ENCODE measurements around the gene AP1B1. TPM values are rescaled to one million over a fixed set of nuclear protein-coding genes. Genes with fewer than 3 reads are reported as not detected.

AP1B1 gene
- total RNA-seq (2021) (68.9 to 77.9 TPM (median 71.6 TPM) in 3 replicates), Bru-seq, nascent RNA (percentile 51 among the genes with signal in this experiment)
- long read RNA-seq, experiment 1, full-length matches to known transcripts = 231 of 336 reads
- long read RNA-seq, experiment 1, partial matches to known transcripts = 66 of 336 reads
- long read RNA-seq, experiment 1, other reads (novel, unspliced or antisense) = 39 of 336 reads
- long read RNA-seq, experiment 2, full-length matches to known transcripts = 19 of 91 reads
- long read RNA-seq, experiment 2, partial matches to known transcripts = 61 of 91 reads
- long read RNA-seq, experiment 2, other reads (novel, unspliced or antisense) = 11 of 91 reads
- long read RNA-seq, experiment 3, full-length matches to known transcripts = 1 of 4 reads
- long read RNA-seq, experiment 3, partial matches to known transcripts = 2 of 4 reads
- long read RNA-seq, experiment 3, other reads (novel, unspliced or antisense) = 1 of 4 reads

DNA sequence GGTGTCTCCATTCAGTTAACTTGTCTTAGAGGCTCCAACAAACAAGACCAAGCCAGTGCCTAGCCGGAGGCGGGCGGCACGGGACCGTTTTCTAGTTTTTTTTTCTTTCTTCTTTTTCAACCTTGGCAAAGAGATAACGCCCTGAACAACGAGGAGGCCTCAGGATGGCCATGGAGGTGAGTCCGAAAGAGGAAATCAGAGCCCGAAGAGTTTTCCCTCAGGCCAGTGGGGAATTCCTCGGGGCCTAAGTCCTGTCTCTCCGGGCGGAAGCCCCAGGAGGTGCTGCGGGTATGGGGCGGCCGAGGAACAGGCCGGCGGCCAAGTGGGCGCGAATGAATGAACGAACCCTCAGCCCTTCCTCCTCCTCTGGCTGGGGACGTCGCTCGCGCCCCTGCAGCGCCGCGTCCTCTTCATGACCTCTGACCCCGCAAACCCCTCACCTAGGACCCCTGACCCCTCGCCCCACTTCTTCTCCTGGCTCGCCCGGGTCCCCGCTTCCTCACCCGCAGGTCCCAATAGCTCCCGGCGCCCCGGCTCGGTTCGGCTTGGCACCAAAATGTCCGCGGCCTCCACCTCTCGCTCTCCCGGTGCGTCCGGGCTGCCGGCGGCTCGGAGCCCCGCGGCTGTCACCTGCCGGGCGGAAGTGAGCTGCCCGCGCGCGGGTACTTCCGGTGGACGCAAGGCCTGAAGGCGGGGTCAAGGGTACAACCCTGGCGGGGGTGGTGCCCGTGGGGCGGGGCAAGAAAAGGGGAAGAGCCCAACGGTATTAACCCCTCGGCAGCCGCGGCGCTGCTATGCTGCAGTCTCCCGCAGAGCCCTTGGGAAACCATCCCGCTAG is at the start of gene AP1B1:
Gene AP1B1, minus strand, starts transcription at position 650 of the 838 bp plus-strand sequence. CDS start 21,327 bp downstream, outside the sequence.
- Mint-ChIP-seq H3K4me3 (peak within 1 kb of the TSS; percentile 83), H3K36me3 (no peaks in the 10 kb centered on the region), H3K4me1 (peaks cover 8% of the 10 kb centered on the region), H3K9me3 (no peaks in the 10 kb centered on the region), H3K27ac (peak within 1 kb of the TSS; percentile 57), H3K27me3 (ENCODE audit: low read depth) (no peaks in the 10 kb centered on the region)
- DNase-seq (ENCODE audit: low spot score) = peak; percentile 97
- peak; percentile 98 for ATAC-seq
- ChIA-PET POLR2A (no interaction called here), CTCF (interaction anchor here (0.8 to 1.5 kb wide), 6 partner anchors 75 to 165 kb away, joined by 3 to 8 read pairs (median 5); partner anchors contain the start of genes NEFH and THOC5)
- TF ChIP-seq SOX15 (CRISPR knock-in tag; IDR thresholded peaks at IDR 0.05) = no peak
- TF ChIP-seq IRF2 (CRISPR knock-in tag; IDR thresholded peaks at IDR 0.05; ENCODE audit: borderline replicate concordance, low read depth) = no peak
- TF ChIP-seq ZNF232 (CRISPR knock-in tag; IDR thresholded peaks at IDR 0.05) = no peak
- no peak for TF ChIP-seq TP53 (CRISPR knock-in tag; IDR thresholded peaks at IDR 0.05)
- TF ChIP-seq, protein P1, sequence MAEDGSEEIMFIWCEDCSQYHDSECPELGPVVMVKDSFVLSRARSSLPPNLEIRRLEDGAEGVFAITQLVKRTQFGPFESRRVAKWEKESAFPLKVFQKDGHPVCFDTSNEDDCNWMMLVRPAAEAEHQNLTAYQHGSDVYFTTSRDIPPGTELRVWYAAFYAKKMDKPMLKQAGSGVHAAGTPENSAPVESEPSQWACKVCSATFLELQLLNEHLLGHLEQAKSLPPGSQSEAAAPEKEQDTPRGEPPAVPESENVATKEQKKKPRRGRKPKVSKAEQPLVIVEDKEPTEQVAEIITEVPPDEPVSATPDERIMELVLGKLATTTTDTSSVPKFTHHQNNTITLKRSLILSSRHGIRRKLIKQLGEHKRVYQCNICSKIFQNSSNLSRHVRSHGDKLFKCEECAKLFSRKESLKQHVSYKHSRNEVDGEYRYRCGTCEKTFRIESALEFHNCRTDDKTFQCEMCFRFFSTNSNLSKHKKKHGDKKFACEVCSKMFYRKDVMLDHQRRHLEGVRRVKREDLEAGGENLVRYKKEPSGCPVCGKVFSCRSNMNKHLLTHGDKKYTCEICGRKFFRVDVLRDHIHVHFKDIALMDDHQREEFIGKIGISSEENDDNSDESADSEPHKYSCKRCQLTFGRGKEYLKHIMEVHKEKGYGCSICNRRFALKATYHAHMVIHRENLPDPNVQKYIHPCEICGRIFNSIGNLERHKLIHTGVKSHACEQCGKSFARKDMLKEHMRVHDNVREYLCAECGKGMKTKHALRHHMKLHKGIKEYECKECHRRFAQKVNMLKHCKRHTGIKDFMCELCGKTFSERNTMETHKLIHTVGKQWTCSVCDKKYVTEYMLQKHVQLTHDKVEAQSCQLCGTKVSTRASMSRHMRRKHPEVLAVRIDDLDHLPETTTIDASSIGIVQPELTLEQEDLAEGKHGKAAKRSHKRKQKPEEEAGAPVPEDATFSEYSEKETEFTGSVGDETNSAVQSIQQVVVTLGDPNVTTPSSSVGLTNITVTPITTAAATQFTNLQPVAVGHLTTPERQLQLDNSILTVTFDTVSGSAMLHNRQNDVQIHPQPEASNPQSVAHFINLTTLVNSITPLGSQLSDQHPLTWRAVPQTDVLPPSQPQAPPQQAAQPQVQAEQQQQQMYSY (CRISPR knock-in tag; IDR thresholded peaks at IDR 0.05) = no peak
- no peak for TF ChIP-seq ZNF671 (CRISPR knock-in tag; IDR thresholded peaks at IDR 0.05)
- TF ChIP-seq CREB1 (CRISPR knock-in tag; IDR thresholded peaks at IDR 0.05) = no peak
- no peak for TF ChIP-seq ZNF263 (CRISPR knock-in tag; IDR thresholded peaks at IDR 0.05; ENCODE audit: low read depth)
- TF ChIP-seq, protein P2, sequence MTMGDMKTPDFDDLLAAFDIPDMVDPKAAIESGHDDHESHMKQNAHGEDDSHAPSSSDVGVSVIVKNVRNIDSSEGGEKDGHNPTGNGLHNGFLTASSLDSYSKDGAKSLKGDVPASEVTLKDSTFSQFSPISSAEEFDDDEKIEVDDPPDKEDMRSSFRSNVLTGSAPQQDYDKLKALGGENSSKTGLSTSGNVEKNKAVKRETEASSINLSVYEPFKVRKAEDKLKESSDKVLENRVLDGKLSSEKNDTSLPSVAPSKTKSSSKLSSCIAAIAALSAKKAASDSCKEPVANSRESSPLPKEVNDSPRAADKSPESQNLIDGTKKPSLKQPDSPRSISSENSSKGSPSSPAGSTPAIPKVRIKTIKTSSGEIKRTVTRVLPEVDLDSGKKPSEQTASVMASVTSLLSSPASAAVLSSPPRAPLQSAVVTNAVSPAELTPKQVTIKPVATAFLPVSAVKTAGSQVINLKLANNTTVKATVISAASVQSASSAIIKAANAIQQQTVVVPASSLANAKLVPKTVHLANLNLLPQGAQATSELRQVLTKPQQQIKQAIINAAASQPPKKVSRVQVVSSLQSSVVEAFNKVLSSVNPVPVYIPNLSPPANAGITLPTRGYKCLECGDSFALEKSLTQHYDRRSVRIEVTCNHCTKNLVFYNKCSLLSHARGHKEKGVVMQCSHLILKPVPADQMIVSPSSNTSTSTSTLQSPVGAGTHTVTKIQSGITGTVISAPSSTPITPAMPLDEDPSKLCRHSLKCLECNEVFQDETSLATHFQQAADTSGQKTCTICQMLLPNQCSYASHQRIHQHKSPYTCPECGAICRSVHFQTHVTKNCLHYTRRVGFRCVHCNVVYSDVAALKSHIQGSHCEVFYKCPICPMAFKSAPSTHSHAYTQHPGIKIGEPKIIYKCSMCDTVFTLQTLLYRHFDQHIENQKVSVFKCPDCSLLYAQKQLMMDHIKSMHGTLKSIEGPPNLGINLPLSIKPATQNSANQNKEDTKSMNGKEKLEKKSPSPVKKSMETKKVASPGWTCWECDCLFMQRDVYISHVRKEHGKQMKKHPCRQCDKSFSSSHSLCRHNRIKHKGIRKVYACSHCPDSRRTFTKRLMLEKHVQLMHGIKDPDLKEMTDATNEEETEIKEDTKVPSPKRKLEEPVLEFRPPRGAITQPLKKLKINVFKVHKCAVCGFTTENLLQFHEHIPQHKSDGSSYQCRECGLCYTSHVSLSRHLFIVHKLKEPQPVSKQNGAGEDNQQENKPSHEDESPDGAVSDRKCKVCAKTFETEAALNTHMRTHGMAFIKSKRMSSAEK (CRISPR knock-in tag; IDR thresholded peaks at IDR 0.05; ENCODE audit: borderline replicate concordance) = no peak
- TF ChIP-seq RORB (CRISPR knock-in tag; IDR thresholded peaks at IDR 0.05) = no peak
- TF ChIP-seq, protein P3, sequence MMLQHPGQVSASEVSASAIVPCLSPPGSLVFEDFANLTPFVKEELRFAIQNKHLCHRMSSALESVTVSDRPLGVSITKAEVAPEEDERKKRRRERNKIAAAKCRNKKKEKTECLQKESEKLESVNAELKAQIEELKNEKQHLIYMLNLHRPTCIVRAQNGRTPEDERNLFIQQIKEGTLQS (CRISPR knock-in tag; conservative IDR thresholded peaks at IDR 0.05) = no peak
- no peak for TF ChIP-seq EMX1 (CRISPR knock-in tag; IDR thresholded peaks at IDR 0.05)
- TF ChIP-seq SMAD3 (CRISPR knock-in tag; IDR thresholded peaks at IDR 0.05; ENCODE audit: borderline replicate concordance) = no peak
- TF ChIP-seq CREM (CRISPR knock-in tag; IDR thresholded peaks at IDR 0.05) = 0 out of 2 replicates have a peak, but pooled peaks have one; percentile 49
- TF ChIP-seq, protein P4, sequence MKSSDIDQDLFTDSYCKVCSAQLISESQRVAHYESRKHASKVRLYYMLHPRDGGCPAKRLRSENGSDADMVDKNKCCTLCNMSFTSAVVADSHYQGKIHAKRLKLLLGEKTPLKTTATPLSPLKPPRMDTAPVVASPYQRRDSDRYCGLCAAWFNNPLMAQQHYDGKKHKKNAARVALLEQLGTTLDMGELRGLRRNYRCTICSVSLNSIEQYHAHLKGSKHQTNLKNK (CRISPR knock-in tag; IDR thresholded peaks at IDR 0.05) = no peak
- TF ChIP-seq MXD4 (CRISPR knock-in tag; IDR thresholded peaks at IDR 0.05; ENCODE audit: borderline replicate concordance) = no peak
- TF ChIP-seq, protein P5, sequence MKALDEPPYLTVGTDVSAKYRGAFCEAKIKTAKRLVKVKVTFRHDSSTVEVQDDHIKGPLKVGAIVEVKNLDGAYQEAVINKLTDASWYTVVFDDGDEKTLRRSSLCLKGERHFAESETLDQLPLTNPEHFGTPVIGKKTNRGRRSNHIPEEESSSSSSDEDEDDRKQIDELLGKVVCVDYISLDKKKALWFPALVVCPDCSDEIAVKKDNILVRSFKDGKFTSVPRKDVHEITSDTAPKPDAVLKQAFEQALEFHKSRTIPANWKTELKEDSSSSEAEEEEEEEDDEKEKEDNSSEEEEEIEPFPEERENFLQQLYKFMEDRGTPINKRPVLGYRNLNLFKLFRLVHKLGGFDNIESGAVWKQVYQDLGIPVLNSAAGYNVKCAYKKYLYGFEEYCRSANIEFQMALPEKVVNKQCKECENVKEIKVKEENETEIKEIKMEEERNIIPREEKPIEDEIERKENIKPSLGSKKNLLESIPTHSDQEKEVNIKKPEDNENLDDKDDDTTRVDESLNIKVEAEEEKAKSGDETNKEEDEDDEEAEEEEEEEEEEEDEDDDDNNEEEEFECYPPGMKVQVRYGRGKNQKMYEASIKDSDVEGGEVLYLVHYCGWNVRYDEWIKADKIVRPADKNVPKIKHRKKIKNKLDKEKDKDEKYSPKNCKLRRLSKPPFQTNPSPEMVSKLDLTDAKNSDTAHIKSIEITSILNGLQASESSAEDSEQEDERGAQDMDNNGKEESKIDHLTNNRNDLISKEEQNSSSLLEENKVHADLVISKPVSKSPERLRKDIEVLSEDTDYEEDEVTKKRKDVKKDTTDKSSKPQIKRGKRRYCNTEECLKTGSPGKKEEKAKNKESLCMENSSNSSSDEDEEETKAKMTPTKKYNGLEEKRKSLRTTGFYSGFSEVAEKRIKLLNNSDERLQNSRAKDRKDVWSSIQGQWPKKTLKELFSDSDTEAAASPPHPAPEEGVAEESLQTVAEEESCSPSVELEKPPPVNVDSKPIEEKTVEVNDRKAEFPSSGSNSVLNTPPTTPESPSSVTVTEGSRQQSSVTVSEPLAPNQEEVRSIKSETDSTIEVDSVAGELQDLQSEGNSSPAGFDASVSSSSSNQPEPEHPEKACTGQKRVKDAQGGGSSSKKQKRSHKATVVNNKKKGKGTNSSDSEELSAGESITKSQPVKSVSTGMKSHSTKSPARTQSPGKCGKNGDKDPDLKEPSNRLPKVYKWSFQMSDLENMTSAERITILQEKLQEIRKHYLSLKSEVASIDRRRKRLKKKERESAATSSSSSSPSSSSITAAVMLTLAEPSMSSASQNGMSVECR (CRISPR knock-in tag; IDR thresholded peaks at IDR 0.05; ENCODE audit: borderline replicate concordance) = peak; percentile 82; the same call in 1 of the 2 replicates
- no peak for TF ChIP-seq ESRRA (CRISPR knock-in tag; IDR thresholded peaks at IDR 0.05; ENCODE audit: borderline replicate concordance)
- TF ChIP-seq OVOL2 (CRISPR knock-in tag; IDR thresholded peaks at IDR 0.05; ENCODE audit: borderline replicate concordance) = no peak
- TF ChIP-seq TEAD4 (CRISPR knock-in tag; IDR thresholded peaks at IDR 0.05) = no peak
- TF ChIP-seq ATF1 (CRISPR knock-in tag; IDR thresholded peaks at IDR 0.05) = no peak
- TF ChIP-seq NR1H2 (CRISPR knock-in tag; IDR thresholded peaks at IDR 0.05) = no peak
- TF ChIP-seq SP1 (CRISPR knock-in tag; conservative IDR thresholded peaks at IDR 0.05) = peak; percentile 87
- peak; percentile 64; the same call in 1 of the 2 replicates for TF ChIP-seq FOXK1 (CRISPR knock-in tag; IDR thresholded peaks at IDR 0.05)
